GM21515 (cell line): ENCODE data around the gene RPL7A.
A peak's percentile ranks its signal among the peaks of the same experiment; 100 is the strongest.

ENCODE experiments used
- ATAC-seq: cut with Tn5 transposase; IDR thresholded peaks from one replicate; pipeline ENCODE4 v1.9.1; 2021; ENCODE audit not compliant: unreplicated experiment

Gene RPL7A

GRCh38 chr9:133346021-133346785 lies 1.8 kb upstream of the RPL7A start:
- no peak for ATAC-seq

- peak; percentile 28 for ATAC-seq
Observed at GRCh38 chr9:133347515-133347984, 468 bp upstream of the RPL7A start.

DNA sequence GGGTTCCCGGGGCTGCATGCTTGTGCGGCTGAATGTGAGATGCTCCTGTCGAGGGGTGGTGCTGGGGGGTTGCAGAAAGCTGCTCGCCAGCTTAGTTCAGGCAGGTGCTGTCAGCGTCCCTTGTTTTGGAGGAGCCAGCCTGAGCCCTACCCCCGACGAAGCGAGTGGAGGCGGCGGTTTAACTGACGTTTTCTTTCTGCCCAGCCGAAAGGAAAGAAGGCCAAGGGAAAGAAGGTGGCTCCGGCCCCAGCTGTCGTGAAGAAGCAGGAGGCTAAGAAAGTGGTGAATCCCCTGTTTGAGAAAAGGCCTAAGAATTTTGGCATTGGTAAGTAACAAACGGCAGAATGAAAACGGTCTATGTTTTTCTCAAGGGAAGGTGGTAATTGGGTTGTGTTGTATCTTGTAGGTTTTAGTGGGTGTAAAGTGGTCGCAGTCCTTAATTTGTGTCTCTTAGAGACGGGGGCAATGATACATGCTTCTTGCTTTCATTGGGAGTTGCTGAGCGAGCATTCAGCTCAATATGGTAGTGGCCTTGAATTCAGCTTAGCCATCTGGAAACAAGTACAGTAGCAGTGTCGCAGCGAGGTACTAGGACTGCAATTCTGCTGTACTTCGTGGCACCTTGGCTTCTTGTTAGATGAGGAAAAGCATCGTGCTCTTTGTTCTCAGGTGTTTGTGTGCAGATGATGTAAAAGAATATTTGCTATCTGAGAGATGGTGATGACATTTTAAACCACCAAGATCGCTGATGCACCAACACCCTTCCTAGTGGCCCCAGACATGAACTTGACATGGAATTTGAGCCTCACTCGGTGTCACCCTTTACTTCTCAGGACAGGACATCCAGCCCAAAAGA lies 928 bp downstream of the RPL7A start:
- ATAC-seq = no peak

GRCh38 chr9:133349965-133350616 lies 2.1 kb downstream of the RPL7A start:
- ATAC-seq = no peak

GRCh38 chr9:133351526-133351907 lies 3.5 kb downstream of the RPL7A start:
- no peak for ATAC-seq

GRCh38 chr9:133351908-133352634 lies 4.1 kb downstream of the RPL7A start:
- ATAC-seq = no peak

DNA sequence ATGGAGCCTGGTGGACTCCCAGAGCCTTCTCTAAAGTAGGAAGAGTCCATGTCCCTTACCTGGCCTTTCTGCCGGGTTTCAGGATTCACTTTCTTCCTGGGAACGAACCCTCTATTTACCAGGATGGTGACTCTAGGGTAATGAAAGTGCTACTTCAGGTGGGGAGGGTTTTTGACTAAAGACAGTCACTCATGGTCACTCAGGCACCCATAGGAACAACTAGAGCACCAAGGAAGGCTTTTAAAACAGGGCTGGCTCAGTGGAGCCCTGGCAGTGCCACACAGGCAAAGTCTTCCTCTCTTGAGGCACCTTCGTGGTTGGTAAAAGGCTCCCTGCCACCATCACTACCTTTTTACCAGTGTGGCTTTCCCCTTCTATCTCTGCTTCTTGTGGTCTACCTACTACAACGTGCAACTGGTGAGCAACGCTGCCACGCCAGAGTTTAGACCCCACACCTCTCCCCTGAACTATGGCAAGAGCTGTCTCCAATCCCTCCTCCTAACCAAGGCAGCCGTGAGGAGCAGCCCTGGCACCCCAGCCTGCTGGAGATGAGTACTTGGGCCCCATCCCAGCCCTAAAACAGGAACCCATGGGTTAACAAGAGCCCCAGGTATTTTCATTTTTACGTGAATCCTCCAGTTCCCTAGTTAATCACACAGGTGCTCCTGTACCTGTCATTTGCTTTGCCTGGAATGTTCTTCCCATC lies 4.8 kb downstream of the RPL7A start:
- no peak for ATAC-seq

DNA sequence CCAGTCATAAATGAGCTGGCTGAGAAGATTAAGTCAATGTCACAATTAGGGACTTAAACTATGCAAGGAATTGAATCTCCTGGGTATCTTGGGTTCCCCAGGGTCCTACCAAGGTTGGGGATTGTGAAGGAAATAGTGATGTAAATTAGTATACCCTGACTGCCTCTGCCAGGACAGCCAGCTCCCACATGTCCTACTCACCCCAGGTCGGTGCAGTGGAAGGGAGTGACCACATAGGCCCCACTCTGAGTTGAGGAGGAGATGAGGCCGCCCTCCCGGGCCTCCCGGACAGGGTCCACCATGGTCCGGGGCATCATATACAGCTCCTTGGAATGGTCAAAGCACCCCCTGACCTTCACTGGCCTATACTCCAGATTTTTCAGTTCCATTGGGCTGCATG lies 5.5 kb downstream of the RPL7A start:
- ATAC-seq = no peak

DNA sequence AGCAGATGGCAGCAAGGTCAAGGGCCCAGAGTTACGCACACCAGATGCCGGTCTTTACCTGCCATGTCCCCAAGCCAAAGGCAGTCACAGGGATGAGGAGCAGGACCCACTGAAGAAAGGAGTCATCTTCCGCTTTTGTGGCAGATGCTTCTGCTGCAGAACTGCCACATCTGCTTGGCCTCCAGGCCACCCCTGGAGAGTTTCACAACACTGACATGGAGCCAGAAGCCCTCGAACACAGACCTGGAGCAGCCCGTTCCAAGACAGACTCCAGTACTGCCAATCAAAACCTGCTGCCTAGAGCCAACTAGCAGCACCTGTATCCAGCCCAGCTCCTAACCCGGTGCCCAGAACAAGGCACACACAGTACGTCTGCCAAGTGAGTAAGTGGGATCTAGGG lies 6.7 kb downstream of the RPL7A start:
- no peak for ATAC-seq

DNA sequence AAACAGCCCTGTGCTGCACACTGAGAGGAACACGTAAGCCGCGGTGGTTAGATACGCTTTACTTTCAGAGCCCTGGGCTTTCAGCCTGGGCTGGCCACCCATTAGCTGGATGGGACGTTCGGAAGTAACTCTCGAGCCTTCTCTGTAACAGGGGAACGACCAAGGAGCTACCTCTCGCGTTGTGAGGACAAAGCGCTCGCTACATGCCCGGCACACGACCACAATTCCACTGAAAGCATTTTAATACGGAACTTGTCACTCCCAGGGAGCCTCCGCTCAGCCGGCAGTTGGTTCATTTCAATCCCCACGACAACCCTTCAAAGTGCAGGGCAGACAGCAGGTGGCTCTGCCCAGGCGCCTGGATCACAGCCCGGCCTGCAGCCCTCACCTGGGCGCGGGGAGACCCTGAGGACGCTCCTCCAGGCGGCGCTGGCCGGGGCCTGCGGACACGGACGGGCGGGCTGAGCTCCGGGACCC lies 7.9 kb downstream of the RPL7A start:
- ATAC-seq = peak; percentile 25

DNA sequence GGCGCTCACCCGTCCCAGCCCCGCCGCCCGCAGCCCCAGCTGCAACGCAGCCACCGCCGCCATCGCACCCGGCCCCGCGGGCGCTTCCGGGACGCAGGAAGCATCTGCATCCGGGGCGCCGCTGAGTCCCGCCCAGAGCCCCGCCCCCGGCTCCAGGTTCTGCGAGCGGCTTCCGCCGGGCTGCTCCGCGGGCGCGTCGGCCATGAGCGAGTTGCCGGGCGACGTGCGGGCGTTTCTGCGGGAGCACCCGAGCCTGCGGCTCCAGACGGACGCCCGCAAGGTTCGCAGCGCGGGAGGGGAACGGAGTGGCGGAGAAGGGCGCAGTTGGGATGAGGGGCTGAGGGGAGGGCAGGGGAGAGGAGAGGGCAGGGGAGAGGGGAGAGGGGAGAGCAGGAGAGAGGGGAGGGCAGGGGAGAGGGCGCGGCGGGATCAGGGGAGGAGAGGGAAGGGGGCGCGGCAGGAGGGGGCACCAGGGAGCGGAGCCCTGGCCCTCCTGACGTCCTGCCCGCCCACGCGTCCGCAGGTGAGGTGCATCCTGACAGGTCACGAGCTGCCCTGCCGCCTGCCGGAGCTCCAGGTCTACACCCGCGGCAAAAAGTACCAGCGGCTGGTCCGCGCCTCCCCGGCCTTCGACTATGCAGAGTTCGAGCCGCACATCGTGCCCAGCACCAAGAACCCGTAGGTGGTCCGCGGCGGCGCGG lies 8.5 kb downstream of the RPL7A start, which contains the start of the genes SURF1 and SURF2:
SURF1 (minus strand) TSS at position 97 of the 701 bp plus-strand sequence; CDS start at position 63, 34 bp downstream.
SURF2 (plus strand) TSS at position 160 of the 701 bp plus-strand sequence; CDS start at position 203, 43 bp downstream.
- ATAC-seq = peak; percentile 52

DNA sequence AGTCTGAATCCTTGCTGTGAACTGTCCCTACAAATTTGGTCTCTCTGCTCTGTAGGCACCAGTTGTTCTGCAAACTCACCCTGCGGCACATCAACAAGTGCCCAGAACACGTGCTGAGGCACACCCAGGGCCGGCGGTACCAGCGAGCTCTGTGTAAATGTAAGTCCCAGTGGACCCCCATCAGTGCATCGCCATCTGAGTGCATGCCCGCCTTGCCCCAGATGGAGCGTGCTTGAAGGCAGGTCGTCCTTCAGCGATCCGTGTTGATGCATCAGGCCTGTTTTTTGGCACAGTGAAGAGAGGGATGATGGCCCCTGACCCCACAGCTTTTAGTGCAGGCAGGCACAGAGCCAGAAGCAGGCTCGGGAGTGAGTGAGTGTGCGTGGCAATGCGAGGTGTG lies 9.6 kb downstream of the RPL7A start:
- ATAC-seq = no peak

DNA sequence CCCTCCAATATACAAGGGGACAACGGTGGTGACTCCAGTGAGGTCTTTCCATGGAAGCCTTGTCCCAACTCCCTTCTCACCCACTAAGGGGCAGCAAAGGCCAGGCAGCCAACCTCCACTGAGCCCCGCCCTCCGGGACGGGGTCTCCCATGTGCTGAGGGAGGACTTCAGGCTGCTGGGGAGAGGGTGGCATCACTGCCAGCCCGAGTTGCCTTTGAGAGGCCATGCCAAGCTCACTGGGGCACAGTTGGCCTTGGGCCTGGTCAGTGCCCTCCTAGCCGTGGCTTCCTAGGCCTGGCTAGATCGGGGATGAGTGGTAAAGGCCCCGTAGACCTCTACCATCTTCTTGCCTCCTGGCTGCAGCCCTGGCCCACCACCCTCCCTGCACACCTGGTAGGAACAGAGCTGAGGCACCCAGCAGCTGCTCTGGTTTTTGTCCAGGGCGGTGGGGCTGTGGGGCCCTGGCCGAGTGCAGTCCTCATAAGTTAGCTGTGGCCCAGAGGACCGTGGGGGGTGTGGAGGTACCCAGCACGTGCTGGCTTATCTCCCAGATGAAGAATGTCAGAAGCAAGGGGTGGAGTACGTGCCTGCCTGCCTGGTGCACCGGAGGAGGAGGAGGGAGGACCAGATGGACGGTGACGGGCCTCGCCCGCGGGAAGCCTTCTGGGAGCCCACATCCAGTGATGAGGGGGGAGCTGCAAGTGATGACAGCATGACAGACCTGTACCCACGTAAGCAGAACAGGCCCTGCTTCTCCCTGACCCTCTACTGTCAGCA lies 11.6 kb downstream of the RPL7A start:
- no peak for ATAC-seq

- ATAC-seq = no peak
Observed at GRCh38 chr9:133360400-133361393, 12.7 kb downstream of the RPL7A start.

DNA sequence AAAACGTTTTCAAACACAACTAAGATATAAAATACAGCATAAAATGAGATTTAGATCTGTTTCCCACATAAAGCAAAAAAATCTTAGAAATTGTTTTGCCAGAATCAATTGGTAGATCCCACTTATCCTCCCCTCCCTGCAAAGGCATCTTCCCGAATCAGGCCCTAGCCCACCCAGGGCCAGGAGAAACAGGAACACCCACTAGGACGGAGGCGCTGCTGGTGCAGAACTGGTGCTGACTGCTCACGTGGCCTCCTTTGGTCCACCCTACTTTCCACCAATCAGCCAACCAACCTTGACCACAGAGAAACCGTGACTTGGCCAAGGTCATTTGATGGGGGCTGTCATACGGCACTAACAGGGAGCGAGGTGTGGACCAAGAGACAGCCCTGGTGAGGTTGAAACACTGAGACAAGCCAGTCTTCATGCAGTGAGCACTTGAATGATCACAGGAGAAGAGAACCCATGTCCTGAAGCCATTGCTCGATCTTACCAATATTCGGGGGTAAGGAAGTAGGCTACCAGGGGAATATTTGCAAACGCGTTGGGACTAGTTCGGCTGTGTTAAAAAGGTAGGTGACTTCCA lies 13.6 kb downstream of the RPL7A start:
- no peak for ATAC-seq

DNA sequence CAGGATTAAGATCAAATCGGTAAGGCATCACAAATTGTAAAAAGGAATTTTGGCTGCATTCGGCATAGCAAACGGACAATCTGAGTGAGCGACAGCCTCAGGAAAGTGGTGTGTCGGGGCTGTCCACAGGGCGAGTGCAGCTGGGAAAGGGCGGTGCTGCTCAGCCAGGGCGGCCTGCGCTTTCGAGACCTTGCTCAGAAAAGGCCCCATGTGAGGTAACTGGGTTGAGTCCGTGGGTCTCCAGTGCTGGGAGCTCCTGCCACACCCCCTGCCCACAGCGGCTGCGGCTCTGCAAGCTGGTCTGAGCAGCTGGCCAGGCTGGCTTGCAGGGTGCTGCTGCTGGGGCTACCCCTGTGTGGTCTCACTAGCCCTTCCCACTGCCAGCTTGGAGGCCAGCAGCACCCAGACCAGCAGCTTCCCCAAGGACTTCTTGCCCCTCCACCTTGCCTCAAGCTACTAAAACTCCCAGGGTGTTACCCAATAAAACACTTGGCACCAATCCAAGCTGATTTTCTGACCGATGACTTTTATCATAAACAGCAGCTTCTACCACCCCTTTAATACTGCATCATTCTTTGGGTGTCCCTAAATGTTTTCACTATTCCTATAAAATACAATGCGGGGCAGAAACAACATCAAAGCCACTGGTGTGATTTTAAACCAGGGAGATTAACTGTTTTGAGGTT lies 14.5 kb downstream of the RPL7A start:
- ATAC-seq = no peak
